Measurements from ENCODE around the gene MAF. TPM values are rescaled to one million over a fixed set of nuclear protein-coding genes. Genes with fewer than 3 reads are reported as not detected.

Gene MAF
- total RNA-seq, 1 donor from 2014 or later = 100 TPM

- no peak for DNase-seq (ENCODE audit: low spot score)
Measured at GRCh38 chr16:79547085-79547484, 53.5 kb downstream of the MAF start.

All from mesenteric fat pad (tissue), 1 donor.